ENCODE measurements around the gene WRNIP1. TPM values are rescaled to one million over a fixed set of nuclear protein-coding genes. Genes with fewer than 3 reads are reported as not detected.

WRNIP1 gene
- total RNA-seq, result 42.6 TPM

GRCh38 chr6:2765166-2765895, at the start of gene WRNIP1:
TSS of gene WRNIP1 (plus strand) at chr6:2765393. CDS start at chr6:2765623, 230 bp downstream.

GRCh38 chr6:2750832-2751231, 14.4 kb upstream of the WRNIP1 start, which contains the start of gene MYLK4:
TSS of gene MYLK4 (minus strand) at chr6:2750922. CDS start at chr6:2749294, 1,628 bp downstream.

Other genes with a start within 250 kb of the WRNIP1 start
- gene MYLK4, start 14.5 kb upstream of the WRNIP1 start, total RNA-seq, result under 0.01 TPM
- 3.8 TPM for gene SERPINB1, start 76.5 kb downstream of the WRNIP1 start, total RNA-seq
- 3.4 TPM for gene SERPINB9, start 137.9 kb downstream of the WRNIP1 start, total RNA-seq
- gene SERPINB6, start 206.2 kb downstream of the WRNIP1 start, total RNA-seq, result 16.9 TPM
- gene NQO2, start 234.5 kb downstream of the WRNIP1 start, total RNA-seq, result 12.5 TPM

Data from parietal lobe (tissue), 1 donor.